HCEC 1CT (cell line): ENCODE measurements around the gene CREBZF.
"Not testable (repeated sequence)": the region's sequence is repeated elsewhere in the genome, so short reads cannot be mapped to it uniquely, and the experiment has no call there.

Experiments
- DNase-seq: peaks from one replicate; pipeline ENCODE4 v3.0.0-alpha.2; 2017

The CREBZF gene

GRCh38 chr11:85664615-85665481 is at the start of gene CREBZF:
Gene CREBZF, minus strand, starts transcription at chr11:85665129. Its CDS starts 254 bp downstream, at chr11:85664875.
- peak; percentile 94 for DNase-seq

GRCh38 chr11:85712953-85713352 is 48.0 kb upstream of the CREBZF start:
- DNase-seq, result no peak

DNA sequence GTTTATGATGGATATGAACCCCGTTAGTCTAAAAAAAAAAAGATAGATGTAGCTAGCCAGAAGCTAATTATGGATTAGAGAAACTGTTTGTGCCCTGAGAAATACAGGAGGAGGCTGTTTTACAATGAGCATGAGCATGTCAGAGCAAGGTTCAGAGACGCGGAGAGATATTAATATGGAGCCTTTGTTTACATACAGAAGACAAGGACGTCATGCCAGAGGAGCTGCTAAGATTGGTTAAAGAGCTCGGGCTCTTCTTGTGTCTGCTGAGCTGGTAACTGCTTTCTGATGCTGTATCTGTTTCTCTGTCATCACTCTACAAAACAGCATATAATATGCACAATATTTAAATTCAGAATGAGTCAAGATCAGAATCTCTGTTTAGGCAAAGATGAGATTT is 46.0 kb upstream of the CREBZF start:
- DNase-seq, result no peak

DNA sequence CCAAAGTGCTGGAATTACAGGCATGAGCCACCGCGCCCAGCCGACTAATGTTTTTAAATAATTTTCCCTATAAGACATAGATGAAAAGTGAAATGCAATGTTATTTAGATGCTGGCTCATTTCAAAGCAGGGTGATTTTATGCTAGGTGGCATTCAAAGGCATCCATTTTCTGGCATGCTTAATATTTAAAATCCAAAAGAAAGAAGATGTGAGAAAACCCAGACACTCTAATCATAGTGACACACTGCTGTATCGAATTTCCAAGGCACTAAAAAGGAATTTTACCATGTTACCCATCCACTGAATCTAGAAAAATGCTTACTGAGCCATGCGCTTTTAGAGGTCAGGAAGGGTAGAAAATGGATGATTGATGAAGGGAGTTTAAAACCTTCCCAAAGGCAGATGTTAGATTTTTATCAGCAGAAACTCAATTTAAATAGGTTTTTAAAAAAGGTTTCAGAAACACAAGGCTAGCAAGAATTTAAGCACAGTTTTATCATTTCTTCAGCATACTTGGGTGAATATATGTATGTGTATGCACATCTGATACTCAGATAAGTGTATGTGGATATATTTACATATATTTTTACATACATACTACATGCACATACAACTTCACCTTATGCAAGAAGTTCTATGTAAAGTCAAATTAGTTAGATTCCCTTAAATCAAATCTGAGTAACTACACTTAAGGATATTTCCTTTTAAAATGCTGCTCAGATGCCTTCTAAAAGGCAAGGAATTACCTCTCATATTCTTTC is 45.2 kb upstream of the CREBZF start:
- no peak for DNase-seq

DNA sequence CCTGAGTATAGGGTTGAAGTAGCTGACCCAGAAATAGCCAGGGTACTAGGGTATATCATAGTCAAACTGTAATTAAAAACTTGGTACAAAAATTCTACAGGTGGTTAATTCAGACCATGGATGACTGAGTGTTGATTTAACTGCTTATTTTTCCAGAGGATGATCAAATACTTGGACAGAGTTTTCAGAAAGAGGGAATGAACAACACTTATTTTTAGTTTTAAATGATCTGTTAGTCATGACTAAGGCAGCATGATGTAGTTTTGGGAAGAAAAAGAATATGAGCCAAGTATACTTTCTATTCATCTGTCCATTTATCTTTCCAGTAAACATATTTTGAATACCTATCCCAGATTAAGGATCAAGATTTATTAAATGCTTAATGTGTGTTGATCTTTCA is 40.9 kb upstream of the CREBZF start:
- DNase-seq, result peak; percentile 26

- no peak for DNase-seq
Measured at GRCh38 chr11:85704967-85705366, 40.0 kb upstream of the CREBZF start.

DNA sequence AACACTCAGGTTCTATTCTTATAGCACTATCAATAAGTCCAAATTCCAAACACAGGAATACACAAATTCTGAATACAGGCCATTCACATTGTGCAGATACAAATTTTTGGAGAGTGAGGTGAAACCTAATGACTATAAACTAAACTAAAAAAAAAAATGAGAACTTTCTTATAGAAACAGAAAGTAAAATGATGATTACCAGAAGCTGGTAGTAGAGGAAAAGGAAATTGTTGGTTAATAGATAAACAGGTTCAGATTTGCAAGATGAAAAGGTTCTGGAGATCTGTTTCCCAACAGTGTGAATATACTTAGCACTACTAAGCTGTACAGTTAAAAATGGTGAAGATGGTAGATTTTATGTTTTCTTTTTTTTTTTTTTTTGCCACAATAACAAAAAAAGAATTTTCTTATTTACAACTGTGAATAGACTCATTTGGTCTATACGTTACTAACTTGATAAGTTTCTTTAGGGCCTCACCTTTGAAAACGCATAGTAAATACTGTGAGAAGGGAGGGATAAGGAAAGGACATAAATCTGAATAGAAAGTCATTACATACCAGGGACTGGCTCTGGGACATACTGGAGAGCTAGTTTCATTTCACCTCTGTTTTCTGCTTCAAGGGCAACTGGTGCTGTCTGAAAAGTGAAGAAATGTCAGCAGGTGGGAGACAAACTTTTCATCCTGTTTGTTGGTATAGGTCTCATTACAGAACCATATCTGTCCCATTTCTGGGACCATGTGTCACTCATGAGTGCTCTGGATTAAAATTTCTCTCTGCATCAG is 35.2 kb upstream of the CREBZF start:
- DNase-seq, result no peak

GRCh38 chr11:85698195-85698594 is 33.3 kb upstream of the CREBZF start:
- no peak for DNase-seq

DNA sequence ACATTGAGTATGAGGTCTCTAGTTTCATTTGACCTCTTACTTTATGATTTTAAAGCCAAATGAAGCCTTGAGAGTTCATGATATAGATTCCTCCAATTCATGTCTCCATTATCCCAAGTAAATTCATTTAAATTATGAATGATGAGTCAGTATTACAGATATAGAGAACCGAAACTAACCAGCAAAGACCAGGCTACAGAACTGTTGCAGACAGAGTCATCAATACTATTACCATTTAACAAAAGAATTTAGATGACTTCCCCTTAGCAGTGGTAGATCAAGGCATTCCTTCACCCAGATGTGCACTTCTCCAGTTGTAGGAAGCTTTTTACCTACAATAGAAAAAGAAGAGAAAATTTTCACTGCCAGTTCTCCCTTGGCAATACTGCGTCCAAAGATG is 32.8 kb upstream of the CREBZF start:
- DNase-seq, result no peak

- peak; percentile 29 for DNase-seq
Measured at GRCh38 chr11:85695546-85695945, 30.6 kb upstream of the CREBZF start.

DNA sequence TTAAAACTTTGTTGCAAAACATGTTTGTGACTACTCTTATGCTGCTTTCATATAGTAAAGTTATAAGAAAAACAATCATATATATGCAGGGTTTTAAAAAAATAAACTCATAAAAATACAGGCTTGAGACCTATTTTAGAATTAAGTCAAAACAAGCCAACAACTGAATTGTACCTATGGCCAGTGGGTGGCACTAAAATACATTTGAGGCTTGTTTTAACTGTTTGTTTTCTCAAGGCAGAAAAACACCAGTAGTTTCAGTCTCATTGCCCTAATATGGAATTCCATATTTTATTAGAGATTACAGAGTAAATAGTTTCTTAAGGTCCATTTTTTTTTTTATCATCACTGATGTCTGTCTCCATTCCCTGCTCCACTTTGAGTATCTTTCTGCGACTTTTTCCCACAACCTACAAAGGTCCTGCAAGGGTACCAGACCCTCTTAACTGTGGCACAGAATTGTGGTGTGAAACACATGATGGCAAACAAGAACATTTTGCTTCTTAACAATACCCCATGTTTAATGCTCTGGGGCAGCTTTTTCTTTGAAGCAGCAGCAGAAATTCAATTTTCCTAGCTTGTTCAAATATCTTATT is 29.6 kb upstream of the CREBZF start:
- DNase-seq, result peak; percentile 68

DNA sequence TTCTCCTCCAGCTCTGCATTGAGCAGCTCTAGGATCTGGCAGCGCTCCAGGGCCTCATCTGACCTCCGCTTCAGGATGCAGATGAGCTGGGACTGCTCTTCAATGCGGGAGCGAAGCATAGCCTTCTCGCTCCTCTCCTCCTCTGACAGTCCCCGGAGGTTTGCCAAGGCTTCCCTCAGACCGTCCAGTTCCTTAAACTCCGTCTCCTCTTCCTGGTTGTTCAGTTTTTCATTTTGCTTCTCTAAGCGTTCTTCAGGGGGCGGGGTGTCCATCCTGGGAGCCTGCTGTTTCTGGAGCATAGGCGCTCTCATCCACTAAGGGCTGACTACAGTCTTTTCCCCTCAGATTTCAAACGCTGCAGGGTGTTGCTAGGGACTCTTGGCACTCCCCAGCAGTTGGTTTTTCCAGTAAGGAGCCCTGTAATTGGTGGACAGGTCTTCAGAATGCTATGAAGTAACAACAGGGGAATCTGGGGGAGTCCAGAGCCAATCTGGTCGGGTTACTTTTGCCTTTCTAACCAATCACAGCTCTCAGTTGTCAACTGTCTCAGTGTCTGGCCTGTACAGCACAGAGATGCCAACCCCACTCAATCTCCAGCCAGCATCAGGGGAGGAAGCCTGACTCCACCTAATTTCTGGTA is 21.0 kb upstream of the CREBZF start, which contains the start of gene CCDC89:
Gene CCDC89 (minus strand): TSS at position 376 of the 640 bp plus-strand sequence. CDS start 65 bp downstream, at position 311.
- peak; percentile 99 for DNase-seq

- peak; percentile 40 for DNase-seq
Measured at GRCh38 chr11:85685125-85685819, 20.3 kb upstream of the CREBZF start.

- peak; percentile 37 for DNase-seq
Measured at GRCh38 chr11:85682330-85683305, 17.7 kb upstream of the CREBZF start.

DNA sequence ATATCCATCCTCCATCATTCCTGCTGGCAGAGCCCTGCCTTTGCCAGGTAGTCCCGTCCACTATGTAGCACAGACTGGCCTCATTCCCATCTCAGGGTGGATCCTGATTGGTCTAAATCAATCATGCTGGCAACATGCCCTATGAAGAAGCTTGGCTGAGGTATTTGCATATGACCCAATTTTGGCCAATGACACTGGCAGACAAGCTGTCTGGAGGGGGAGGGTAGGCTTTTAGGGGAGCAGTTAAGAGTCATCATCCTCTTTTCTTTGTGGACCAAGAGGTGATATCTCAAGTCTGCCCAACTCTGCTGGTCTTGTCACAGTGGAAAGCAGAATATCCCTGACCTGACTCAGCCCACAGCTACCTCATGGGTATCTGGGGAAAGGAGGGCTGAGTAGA is 16.0 kb upstream of the CREBZF start:
- no peak for DNase-seq

- no peak for DNase-seq
Measured at GRCh38 chr11:85679576-85679975, 14.6 kb upstream of the CREBZF start.

DNA sequence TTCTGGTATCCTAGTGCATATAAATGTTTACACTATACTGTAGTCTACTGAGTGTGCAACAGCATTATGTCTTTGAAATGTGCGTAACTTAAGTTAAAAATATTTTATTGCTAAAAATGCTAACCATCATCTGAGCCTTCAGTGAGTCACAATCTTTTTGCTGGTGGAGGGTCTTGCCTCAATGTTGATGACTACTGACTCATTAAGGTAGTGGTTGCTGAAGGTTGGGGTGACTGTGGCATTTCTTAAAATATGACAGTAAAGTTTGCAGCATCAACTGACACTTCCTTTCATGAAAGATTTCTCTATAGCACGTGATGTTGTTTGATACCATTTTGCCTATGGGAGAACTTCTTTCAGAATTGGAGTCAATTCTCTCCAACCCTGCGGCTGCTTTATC is 8.5 kb upstream of the CREBZF start:
- DNase-seq, result no peak

- DNase-seq, result peak; percentile 39
Measured at GRCh38 chr11:85672105-85672902, 7.4 kb upstream of the CREBZF start.

DNA sequence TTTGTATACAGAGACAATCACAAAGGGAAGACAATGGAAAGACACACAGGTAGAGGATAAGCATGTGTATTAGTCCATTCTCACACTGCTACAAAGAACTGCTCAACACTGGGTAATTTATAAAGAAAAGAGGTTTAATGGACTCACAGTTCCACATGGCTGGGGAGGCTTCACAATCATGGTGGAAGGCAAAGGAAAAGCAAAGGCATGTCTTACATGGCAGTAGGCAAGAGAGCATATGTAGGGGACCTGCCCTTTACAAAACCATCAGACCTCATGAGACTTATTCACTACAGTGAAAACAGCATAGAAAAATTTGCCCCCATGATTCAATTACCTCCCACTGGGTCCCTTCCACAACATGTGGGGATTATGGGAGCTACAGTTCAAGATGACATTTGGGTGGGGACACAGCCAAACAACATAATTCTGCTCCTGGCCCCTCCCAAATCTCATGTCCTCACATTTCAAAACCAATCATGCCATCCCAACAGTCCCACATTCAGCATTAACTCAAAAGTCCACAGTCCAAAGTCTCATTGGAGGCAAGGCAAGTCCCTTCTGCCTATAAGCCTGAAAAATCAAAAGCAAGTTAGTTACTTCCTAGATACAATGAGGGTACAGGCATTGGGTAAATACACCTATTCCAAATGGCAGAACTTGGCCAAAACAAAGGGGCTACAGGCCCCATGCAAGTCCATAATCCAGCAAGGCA is 6.2 kb upstream of the CREBZF start:
- DNase-seq, result not testable (repeated sequence)
